ENCODE results near the gene UNC5B.

DNA sequence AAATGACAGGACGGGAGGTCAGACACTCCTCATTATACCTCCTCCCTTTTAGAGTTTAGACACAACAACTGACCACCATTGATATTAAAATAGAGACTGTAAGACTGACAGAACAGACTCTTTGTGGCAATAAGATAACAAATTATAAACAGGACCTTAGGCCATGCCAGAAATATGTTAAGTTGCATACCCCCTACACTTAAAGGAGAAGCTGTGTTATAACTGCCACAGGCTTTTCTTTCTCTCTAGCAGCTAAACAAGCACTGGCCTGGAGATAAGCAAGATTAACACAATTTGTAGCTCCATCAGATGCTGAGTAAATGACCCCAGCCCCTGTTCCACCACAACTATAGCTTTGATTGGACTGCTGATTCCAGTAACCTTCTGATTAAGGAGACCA lies 10.5 kb upstream of the UNC5B start:
- no peak for TF ChIP-seq POLR2A (IDR thresholded peaks at IDR 0.05)
- TF ChIP-seq, protein P1, sequence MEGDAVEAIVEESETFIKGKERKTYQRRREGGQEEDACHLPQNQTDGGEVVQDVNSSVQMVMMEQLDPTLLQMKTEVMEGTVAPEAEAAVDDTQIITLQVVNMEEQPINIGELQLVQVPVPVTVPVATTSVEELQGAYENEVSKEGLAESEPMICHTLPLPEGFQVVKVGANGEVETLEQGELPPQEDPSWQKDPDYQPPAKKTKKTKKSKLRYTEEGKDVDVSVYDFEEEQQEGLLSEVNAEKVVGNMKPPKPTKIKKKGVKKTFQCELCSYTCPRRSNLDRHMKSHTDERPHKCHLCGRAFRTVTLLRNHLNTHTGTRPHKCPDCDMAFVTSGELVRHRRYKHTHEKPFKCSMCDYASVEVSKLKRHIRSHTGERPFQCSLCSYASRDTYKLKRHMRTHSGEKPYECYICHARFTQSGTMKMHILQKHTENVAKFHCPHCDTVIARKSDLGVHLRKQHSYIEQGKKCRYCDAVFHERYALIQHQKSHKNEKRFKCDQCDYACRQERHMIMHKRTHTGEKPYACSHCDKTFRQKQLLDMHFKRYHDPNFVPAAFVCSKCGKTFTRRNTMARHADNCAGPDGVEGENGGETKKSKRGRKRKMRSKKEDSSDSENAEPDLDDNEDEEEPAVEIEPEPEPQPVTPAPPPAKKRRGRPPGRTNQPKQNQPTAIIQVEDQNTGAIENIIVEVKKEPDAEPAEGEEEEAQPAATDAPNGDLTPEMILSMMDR (IDR thresholded peaks at IDR 0.05): no peak
